ENCODE measurements around the gene CYBC1. TPM values are rescaled to one million over a fixed set of nuclear protein-coding genes. Genes with fewer than 3 reads are reported as not detected.
"Not testable (repeated sequence)": the region's sequence is repeated elsewhere in the genome, so short reads cannot be mapped to it uniquely, and the experiment has no call there.

Gene CYBC1
- total and polyA plus RNA-seq, 8 donors = 47.0 to 116 (median 53.3) TPM

- DNase-seq (peak in 2 of 4 donors; percentile 57 to 65), ATAC-seq (peak; percentile 33)
- intact Hi-C loops (cut with DNase I) = no loop called here
- TF ChIP-seq CTCF (IDR thresholded peaks at IDR 0.05) = no peak
- Histone ChIP-seq H3K9me3 (no peaks in the 10 kb centered on the region), H3K27me3 (no peaks in the 10 kb centered on the region), H3K36me3 (peaks cover 0 to 71% of the 10 kb centered on the region in 2 donors), H3K27ac (peak overlapping the region; percentile 17 to 41), H3K4me1 (peaks cover 7 to 25% of the 10 kb centered on the region in 2 donors), H3K4me3 (no peak overlapping the region)
These were observed 11.4 kb upstream of the CYBC1 start for GRCh38 chr17:82461827-82462524.

- Histone ChIP-seq H3K36me3 (peaks cover 0 to 51% of the 10 kb centered on the region in 2 donors), H3K4me1 (peaks cover 7 to 39% of the 10 kb centered on the region in 2 donors), H3K4me3 (peak overlapping the region in 1 of 2 donors; percentile 96)
- DNase-seq = peak in 1 of 4 donors; percentile 18
- ATAC-seq; H3K9me3 ChIP-seq; intact Hi-C loops (cut with DNase I); H3K27ac ChIP-seq; H3K27me3 ChIP-seq: not testable (repeated sequence)
These were observed 9.4 kb upstream of the CYBC1 start for GRCh38 chr17:82459936-82460335.

- H3K4me1 ChIP-seq = peaks cover 7 to 39% of the 10 kb centered on the region in 2 donors
- H3K27ac ChIP-seq = peak overlapping the region; percentile 100
- H3K9me3 ChIP-seq = no peaks in the 10 kb centered on the region
- intact Hi-C loops (cut with DNase I) = no loop called here
- no peaks in the 10 kb centered on the region for H3K27me3 ChIP-seq
- peak overlapping the region; percentile 90 to 96 for H3K4me3 ChIP-seq
- peak in 2 of 4 donors; percentile 50 to 86 for DNase-seq
- no peak for TF ChIP-seq CTCF (IDR thresholded peaks at IDR 0.05)
- H3K36me3 ChIP-seq = peaks cover 0 to 41% of the 10 kb centered on the region in 2 donors
- ATAC-seq = peak; percentile 1
These were observed 8.4 kb upstream of the CYBC1 start for GRCh38 chr17:82458885-82459424.

- intact Hi-C loops (cut with DNase I) = no loop called here
- H3K27ac ChIP-seq = peak within 1 kb of the TSS; percentile 100
- H3K27me3 ChIP-seq = no peaks in the 10 kb centered on the region
- ATAC-seq = peak; percentile 97
- no peak for TF ChIP-seq CTCF (IDR thresholded peaks at IDR 0.05)
- peaks cover 0 to 35% of the 10 kb centered on the region in 2 donors for H3K36me3 ChIP-seq
- H3K4me3 ChIP-seq = peak within 1 kb of the TSS; percentile 90 to 96
- DNase-seq = peak; percentile 96 to 99 (median 98)
- no peaks in the 10 kb centered on the region for H3K9me3 ChIP-seq
- H3K4me1 ChIP-seq = peaks cover 7 to 39% of the 10 kb centered on the region in 2 donors
These were observed 7.8 kb upstream of the CYBC1 start, which contains the start of gene NARF for GRCh38 chr17:82458179-82458884. NARF (plus strand) TSS chr17:82458741; CDS start chr17:82458804, 63 bp downstream.

GRCh38 chr17:82457929-82458178 lies 7.3 kb upstream of the CYBC1 start:
- no peak for ATAC-seq
- no peak for TF ChIP-seq CTCF (IDR thresholded peaks at IDR 0.05)
- Histone ChIP-seq H3K4me1 (peaks cover 7 to 40% of the 10 kb centered on the region in 2 donors), H3K27ac (peak overlapping the region; percentile 100), H3K27me3 (no peaks in the 10 kb centered on the region), H3K9me3 (no peaks in the 10 kb centered on the region), H3K36me3 (peaks cover 0 to 30% of the 10 kb centered on the region in 2 donors), H3K4me3 (peak overlapping the region; percentile 90 to 96)
- intact Hi-C loops (cut with DNase I) = no loop called here
- no peak for DNase-seq
